Endothelial cell of hepatic sinusoid (primary cell): ENCODE results near the gene LHX8.
"Not testable (repeated sequence)": the region's sequence is repeated elsewhere in the genome, so short reads cannot be mapped to it uniquely, and the experiment has no call there.

Experiments
- in situ Hi-C: cut with HindIII; loops from 2 replicates; pipeline ENCODE4 v1.10.0; 2017; ENCODE audit warnings: low sequenced_read_pairs

Gene LHX8

DNA sequence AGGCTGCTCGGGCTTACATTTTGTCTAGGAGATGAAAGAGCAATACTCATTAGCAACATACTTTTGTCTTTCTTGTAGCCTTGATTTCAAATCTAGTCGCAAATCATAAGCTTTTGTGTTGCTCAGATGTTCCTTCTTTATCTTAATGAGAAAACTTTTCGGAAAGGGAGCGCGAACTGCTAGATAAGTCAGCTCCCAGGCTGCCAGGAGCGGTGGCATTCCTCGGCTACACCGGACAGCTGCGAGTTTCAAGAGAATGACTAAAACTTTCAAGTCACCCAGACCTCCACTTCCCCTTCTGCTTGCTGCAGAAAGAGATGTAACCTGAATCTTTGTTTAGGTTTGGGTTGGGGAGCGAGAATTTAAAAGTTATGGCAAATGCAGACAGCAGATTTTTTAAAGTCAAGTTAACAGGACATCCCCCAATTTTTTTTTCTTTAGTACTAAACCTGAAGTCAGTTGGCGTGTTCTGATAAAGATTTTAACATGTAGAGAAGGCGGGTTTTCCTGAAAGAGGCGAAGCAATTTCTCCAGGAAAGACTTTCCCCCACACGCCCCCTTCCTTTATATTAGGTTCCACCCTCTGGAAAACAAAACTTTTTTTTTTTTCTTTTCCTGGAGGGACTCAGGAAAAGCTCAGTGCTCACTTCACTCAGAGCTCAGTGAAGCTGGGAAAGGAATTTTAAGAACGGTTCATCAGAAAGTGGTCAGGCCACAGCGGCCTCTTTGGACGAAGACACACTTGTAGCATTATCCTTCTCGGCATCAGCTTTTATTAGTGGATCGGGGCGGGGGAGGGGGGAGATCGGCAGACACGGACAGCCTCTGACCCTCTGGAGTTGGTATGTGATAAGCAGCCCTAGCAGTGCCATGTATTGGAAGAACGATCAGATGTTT lies at the start of gene LHX8:
Gene LHX8 (plus strand): TSS at position 639 of the 897 bp plus-strand sequence. CDS start 2,227 bp downstream, outside the sequence.
- in situ Hi-C loops, result no loop called here

DNA sequence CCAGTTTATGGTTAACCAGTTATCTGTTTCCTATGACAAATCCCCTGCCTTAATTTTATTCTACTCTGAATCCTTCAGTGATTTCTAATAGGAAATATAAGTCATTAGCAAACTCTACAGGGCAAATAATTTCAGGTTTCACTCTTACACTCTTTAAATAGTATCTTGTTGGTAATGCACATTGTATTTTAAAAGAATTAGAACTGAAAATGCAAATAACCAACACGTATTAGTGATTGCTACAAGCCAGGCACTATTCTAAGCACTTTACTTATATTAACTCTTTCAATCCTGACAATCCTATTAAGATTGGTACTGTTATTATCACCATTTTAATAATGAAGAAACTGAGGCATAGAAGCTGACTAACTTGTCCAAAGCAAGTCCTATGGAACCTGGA lies 48.3 kb upstream of the LHX8 start:
- in situ Hi-C loops, result no loop called here

DNA sequence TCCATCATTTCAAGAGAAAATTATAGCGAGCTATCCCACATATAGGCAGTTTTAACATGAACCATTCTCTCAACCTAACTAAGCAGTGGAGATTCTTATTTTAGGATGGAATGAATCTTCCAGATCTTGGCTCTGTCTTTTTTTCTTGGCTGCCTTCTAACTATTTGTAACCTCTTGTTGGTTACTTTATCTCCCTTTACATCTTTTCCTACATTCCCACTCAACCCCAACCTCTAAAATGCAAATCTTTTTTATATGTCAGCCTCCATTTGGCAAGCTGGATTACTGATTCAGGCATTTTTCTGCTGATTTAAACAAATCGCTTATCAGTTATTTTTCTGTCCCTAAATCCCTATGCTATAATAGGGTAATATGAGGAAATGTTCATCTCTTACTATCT lies 46.9 kb upstream of the LHX8 start:
- in situ Hi-C loops, result no loop called here

DNA sequence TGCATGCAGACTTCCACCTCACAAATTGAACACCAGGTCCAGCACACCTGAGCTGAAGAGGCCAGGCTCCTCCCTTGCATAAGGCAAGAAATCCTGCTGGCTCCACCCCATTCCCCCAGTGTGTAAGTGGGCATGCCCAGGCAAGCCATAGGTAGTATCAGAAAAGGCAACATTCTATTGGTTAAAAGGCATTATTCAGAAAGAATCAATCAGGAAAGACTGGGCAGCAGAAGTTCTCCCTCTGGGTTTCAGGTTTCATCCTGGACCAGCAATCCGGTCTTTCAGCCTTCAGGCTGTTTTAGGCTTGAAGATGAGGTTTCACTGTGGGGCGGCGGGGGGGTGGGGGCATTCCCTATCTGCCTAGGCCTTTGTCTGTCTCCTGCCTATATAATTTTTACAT lies 42.0 kb upstream of the LHX8 start:
- in situ Hi-C loops, result no loop called here

DNA sequence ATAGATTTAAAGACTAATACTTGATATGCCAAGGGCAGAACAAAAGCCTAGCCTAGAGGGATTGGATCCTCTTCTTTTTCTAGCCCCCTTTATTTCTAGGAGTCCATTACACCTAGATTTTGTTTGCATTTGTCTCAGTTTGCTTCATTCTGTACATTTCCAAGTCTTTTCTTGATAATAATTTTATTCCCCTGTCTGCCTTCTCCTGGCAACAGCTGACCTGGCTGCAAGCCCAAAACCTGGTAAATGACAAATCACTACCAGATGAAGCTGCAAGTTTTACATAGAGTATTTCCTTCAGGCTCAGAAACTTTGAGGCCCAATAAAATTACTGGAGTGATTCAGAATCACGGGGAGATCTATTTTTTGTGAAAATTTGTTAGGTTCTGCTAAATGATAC lies 36.5 kb upstream of the LHX8 start:
- in situ Hi-C loops, result no loop called here

DNA sequence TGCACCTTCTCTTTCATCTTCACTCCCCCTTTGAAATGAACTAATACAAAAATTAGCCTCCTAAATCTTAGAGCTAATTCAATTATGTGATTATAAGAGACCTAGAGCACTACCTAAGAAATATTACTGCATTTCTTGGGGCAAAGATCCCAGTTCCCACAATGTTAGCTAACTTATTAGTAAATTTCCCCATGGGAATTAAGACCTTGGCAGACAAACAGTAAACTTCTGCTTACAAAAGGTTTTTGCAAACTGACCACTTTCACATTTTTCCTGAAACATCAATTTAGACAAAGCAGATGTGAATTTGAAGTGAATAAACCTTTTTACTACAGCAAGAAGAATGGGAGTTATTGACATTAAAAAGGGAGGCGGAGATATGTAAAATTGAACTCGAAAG lies 34.6 kb upstream of the LHX8 start:
- in situ Hi-C loops, result no loop called here

DNA sequence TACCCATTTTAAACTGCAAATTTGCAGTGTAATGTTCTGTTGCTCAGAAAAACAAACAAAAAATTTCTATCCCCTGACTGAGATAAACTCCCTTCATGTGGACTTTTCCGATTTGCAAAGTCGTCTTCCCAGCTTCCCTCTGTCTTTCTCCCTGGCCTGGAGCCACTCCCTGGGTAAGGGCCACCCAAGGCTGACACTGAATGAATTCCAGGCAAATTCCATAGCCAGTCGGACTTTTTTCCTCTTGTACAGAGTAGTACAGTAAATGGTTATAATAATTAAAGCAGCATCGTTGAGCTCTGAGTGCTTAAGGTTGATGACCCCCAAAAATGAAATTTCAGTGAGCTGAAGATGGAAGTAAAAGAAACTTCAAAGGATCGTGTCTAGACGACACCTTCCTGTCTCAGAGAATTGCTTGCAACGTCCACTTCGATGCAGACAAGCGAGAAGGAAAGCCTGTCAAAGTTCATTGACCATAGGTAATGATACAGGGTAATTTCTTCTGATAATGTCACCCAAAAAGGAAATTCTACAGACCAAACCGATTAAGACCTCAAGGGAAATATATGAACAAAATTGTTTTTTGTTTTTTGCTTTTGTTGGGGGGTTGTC lies 33.6 kb upstream of the LHX8 start:
- in situ Hi-C loops, result no loop called here

DNA sequence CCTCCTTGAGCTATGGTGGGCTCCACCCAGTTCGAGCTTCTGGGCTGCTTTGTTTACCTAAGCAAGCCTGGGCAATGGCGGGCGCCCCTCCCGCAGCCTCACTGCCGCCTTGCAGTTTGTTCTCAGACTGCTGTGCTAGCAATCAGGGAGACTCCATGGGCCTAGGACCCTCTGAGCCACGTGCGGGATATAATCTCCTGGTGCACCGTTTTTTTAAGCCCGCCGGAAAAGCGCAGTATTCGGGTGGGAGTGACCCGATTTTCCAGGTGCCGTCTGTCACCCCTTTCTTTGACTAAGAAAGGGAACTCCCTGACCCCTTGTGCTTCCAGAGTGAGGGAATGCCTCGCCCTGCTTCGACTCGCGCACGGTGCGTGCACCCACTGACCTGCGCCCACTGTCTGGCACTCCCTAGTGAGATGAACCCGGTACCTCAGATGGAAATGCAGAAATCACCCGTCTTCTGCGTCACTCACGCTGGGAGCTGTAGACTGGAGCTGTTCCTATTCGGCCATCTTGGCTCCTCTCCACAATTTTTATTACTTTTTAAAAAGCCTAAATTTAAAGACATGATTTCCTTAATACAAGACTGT lies 21.7 kb upstream of the LHX8 start:
- in situ Hi-C loops, result not testable (repeated sequence)

DNA sequence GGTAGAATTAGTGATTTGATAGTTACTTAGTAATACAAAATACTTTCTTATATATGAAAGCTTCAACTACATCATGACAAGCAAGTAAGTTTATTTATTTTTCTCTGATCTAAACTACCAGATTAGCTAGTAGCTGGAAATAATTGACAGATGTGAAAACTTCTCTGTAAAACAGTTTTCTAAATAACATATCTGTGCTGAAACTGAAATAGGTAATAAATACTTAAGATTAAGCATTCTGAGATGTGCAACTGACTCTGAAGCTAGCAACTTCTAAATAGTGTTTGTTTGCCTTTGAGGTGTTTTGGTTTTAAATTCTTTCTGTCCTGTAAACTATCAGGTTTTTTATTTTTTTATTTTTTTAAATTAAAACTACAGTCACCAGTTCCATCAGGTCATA lies 18.5 kb upstream of the LHX8 start:
- in situ Hi-C loops, result no loop called here

DNA sequence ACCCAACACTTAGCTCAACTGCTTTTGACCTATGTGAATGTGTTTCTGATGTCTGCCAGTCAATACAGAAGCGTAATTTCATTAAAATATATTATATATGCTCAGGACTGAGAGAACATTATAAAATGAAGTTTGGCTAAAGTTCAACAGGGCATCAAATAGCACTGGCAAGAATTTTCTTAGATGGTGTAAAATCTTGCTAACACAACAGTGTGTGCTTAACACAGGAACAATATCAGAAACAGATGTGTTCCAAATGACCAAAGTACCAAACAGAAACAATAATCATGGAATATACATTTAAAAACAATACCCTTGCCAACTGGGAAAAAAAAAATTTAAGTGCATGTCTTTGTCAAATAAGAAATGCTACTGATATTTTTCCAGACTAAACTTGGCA lies 10.4 kb upstream of the LHX8 start:
- in situ Hi-C loops, result no loop called here

DNA sequence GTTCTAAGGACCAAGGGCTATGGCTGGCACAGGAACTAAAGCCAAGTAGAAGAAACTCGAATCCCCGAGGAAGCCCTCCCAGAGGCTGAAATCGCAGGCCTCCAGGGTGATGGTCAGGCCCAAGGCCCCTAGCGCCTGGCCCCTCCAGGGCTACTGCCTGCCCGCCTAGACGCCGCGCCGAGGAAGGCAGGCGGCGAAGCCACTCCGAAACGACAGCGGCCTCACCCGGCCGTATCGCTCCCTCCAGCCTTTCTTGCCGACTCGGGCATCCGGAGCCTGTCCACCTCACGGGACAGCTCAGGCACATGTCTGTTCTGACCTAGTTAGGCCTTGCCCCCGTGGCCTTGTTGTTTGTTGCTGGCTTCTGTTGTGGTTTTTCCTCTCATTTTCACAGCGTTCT lies 9.7 kb upstream of the LHX8 start:
- in situ Hi-C loops, result no loop called here

DNA sequence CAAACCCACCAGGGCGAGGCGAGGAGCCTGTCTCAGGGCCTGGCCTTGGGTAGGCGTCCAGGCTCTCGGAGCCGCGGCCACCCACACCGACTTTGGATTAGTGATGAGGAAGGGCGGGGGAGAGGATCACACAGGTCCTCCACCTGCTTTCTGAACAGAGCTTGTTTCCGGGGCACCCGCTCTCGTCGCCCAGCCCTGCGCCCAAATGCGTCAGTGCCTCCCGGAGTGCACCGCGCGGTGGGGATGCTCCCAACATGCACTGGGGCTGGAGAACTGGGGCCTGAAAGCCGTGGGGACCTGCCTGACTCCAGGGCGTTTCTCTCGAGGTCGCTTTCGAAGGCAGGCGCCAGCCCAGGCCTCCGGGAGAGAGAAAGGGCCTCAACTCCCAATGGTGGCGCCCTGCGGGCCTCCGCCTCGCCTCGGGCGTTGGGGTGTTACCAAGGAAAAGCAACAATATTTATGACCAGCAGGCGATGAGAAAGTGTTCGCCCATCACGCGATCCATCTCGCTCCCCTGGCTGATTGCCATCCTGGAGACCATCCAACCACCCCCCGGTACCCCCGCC lies 8.9 kb upstream of the LHX8 start:
- in situ Hi-C loops, result no loop called here

DNA sequence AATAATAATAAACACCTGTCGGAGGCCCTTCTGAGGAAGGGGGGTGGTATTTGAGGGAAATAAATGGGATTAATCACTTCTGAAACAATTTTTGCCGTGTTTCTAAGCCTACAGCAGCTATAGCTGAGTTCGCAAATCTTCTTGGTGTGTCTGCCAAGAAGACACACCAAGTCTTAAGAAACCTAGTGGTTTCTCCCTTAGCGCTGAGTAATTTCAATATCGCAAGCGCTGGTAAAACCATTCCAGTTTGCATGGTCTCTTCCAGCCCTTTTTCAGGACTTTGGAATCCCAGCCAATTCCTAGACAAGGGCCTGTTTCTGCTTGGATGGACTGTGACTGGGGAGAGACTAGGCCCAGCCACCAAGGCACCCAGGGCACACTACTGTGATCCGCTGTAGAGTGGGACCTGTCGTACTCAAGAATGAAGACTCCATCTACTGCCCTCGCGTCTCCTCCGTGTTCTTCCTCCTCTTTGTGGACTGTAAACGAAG lies 7.5 kb upstream of the LHX8 start:
- in situ Hi-C loops, result no loop called here

DNA sequence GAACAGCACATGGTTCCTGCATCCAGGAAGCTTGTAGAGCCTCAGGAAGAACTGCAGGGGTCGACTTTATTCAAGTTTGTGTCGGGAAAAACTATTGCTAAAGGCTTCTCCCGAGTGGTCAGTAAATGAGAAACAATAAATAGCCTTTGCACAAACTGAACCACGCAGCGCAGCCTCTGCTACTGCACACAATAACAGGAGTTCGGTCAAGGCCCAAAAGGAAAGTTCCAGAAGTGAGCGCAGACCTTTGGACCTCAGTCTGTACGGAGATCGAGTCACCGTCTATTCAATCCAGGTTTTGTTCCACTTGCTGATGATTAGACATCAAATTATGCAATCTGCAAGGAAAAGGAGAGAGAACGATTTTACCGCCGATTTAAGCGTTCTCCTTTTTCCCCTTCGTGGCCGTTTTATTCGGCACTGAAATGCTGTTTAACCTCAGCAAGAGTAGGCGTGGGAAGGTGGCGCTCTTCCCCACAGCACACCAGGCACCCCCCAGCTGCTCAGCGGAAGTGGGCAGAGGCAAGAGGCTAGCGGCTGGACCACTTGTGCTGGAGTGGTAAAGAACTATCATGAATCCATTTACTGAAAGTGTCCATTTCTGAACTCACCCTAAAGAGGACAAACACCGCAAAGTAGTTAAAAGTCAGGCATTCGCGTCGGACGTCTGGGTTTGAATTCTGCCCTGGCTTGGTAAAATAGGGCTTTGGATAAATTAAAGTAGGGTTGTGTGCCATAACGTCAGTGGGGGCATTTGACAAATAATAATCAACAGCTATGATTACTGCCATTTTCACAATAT lies 6.1 kb upstream of the LHX8 start:
- in situ Hi-C loops, result no loop called here

DNA sequence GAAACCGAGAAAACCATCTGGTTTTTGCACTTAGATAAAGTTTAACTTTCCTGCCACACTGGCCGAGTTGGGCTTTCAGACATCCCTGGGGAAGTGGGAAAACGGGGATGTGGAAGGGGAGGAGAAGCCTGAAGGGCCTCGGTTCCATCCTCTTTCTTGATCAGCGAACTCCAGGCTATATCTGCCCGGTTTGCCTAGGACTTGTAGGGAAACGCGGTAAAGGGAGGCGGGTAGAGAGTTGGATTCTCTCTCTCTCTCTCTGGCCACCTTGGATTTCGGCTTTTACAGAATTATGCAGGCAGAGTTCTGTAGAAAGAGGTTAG lies 4.6 kb upstream of the LHX8 start:
- in situ Hi-C loops, result no loop called here

DNA sequence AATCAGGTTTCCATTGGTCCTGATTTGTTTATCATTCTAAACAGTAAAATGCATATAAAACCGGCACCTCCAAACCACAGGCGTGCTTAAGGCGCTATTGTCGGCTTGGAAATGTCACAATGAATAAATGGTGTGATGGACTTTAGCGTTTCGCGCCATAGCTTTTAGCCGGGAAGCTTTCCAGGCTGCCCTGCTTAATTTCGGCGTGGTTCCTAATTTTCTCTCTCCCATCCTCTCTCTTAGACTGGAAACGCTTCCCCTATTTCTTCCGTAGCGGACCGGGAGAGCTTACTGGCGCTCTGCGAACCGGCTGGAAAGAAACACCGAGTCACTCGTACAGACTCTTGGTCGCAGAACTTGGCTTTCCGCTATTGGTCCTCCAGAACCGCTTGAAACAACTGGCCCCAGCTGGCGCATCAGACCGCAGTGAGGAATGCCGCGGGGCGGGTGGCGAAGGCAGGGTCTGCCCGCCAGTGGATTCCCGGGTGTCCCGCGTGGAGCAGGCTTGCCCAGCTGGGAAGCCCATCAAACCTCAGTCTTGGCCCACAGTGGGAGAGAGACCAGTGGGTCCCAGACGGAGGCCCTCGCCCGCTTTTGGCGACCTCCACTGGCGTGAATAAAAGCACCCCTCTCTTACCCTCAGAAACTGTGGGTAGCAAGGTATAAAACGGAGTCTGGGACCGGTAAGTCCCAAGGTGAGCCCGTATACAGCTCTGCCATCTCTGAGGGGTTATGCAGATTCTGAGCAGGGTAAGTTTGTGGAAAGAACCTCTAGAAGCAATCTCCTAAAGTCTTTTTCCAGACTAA lies 4.0 kb upstream of the LHX8 start:
- in situ Hi-C loops, result no loop called here

DNA sequence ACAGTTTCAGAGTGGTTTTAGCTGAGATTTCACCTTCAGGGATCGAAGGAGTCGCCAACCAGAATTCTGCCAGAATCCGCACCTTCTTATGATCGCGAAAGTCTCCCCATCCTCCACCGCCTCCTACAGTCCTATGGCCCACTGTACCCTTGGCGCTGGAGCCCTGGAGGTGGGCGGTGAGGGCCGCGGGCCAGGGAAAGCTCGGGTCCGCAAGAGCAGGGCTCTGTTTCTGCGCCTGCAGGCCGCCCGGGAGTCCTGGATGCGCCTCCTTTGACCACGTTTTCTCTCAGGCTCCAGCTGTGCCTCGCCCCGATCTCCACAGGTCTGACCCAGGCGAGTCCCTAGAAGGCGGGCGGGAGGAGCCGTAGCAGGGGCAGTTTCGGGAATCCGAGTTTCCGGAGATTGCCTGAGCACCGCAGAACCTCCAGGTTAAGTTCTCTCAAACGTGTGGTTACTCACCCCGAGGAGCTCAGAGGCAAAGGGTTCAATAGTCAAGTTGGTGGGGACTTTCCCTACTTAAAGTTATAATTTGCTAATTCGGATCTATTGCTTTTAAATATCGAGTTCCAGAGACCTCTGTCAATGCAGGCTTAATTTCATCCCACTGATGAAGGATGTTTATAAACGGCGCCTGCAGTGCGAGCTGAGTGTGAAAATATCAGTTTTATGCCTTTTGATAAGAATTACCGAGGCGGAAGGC lies 3.2 kb upstream of the LHX8 start:
- in situ Hi-C loops, result no loop called here

DNA sequence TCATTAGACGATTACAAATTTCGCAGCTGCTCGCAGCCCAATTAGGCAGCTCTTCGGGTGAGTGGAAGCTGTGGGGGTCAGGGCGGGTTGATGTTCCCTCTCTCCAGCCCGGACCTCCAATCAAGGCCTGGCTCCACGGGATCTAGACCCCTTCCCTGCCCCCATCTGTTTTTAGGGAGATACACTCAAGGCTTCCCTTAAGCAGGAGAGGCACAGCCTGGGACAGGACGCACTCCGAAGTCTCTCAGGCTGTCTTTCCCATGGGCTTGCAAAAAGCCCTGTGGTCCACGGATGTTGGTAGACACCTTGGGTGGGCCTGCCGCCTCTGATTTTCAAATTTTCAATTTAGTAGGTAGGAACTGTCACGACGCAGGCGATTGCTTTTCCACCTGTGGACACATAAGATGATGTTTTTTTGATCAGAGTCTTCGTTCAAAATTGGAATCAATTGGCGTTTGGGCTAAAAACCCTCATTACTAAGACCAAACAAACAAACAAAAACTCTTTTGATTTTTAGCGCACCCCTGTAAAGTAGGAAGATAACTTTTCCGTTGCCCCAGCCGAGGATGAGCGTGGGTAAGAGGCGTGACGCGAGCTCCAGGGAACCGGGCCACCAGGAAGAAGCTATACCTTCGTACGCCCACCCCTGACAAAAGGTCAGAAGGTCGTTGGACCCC lies 2.5 kb upstream of the LHX8 start:
- in situ Hi-C loops, result no loop called here

DNA sequence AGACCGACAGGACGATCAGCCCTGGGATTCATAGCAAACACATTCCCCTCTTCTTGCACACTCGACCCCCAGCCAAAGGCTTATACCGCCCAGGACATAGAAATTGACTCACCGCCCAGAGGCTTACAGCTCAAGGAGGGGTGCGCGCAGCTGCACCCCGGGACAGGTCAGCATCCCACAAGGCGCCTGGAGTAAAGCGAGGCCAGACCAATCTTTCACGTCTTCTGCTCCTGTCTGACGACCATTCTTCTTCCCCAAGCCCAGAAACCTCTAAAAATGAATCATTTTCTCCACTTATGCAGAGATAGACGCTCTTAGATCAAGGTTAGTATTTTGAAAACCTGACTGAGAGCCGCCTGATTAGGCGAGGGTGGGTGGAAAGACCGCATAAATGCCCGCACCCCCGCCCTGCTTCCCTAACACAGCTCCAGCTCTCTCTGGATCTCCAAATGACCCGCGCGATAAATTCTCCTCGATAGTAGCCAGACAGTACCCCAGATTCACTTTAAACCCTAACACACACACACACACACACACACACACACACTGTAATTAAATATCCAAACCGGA lies 1.9 kb upstream of the LHX8 start:
- in situ Hi-C loops, result no loop called here
